PC-3 (cell line): Measurements from ENCODE around the gene RGS9. TPM values are rescaled to one million over a fixed set of nuclear protein-coding genes. Genes with fewer than 3 reads are reported as not detected.

Experiments
- ATAC-seq: fragments of 200-7000 bp; cut with Tn5 transposase; 2 replicates; pipeline ENCODE4 v1.9.1; 2020; ENCODE audit warnings: mild to moderate bottlenecking, moderate library complexity
- BruUV-seq: library from RNA; stranded (reverse); fragments of 400-500 nt; replicated peaks from 2 replicates; lab custom pipeline; 2021; lab: Mats Ljungman, UMichigan
- CTCF ChIA-PET: fragments of 300-600 bp; sonication (Branson Sonifier 250); formaldehyde crosslinking; loops from one replicate; lab custom pipeline; 2022; ENCODE audit warnings: antibody characterized with exemption; lab: Charles Lee
- POLR2A ChIA-PET: fragments of 300-600 bp; sonication (Branson Sonifier 250); formaldehyde crosslinking; loops from one replicate; lab custom pipeline; 2022; ENCODE audit warnings: antibody characterized with exemption; ENCODE audit not compliant: unreplicated experiment; lab: Charles Lee
- DNase-seq: peaks from one replicate; pipeline ENCODE4 v3.0.0-alpha.2; 2015
- H2AFZ ChIP-seq: fragments of 300-600 bp; sonication (generic); 2 replicates; pipeline ENCODE4 v1.6.0; 2016; ENCODE audit warnings: antibody characterized with exemption, low read length
- H3F3A ChIP-seq: fragments of 300-600 bp; sonication (generic); one replicate; pipeline ENCODE4 v1.6.0; 2017; ENCODE audit warnings: antibody characterized with exemption, low read length, control low read depth, mild to moderate bottlenecking; ENCODE audit not compliant: unreplicated experiment
- H3K27ac ChIP-seq: fragments of 300-600 bp; sonication (generic); 2 replicates; pipeline ENCODE4 v1.5.1; 2016; ENCODE audit warnings: mild to moderate bottlenecking, low read length
- H3K27me3 ChIP-seq: fragments of 300-600 bp; sonication (generic); 2 replicates; pipeline ENCODE4 v1.6.1; 2016; ENCODE audit warnings: low read length, mixed read lengths
- H3K36me3 ChIP-seq: fragments of 300-600 bp; sonication (generic); 2 replicates; pipeline ENCODE4 v1.6.1; 2016; ENCODE audit warnings: low read depth, mixed run types, low read length, mixed read lengths
- H3K4me1 ChIP-seq: fragments of 300-600 bp; sonication (generic); 2 replicates; pipeline ENCODE4 v1.5.1; 2016; ENCODE audit warnings: low read length; ENCODE audit not compliant: insufficient read depth
- H3K4me2 ChIP-seq: fragments of 300-600 bp; sonication (generic); 2 replicates; pipeline ENCODE4 v1.6.0; 2016; ENCODE audit warnings: low read length
- H3K4me3 ChIP-seq: fragments of 300-600 bp; sonication (generic); 2 replicates; pipeline ENCODE4 v1.5.1; 2016; ENCODE audit warnings: mild to moderate bottlenecking, low read length, mixed read lengths
- H3K79me2 ChIP-seq: fragments of 300-600 bp; sonication (generic); 2 replicates; pipeline ENCODE4 v1.6.1; 2017; ENCODE audit warnings: low read length, mixed read lengths
- H3K9ac ChIP-seq: fragments of 300-600 bp; sonication (generic); 2 replicates; pipeline ENCODE4 v1.6.0; 2016; ENCODE audit warnings: mild to moderate bottlenecking, low read length
- H3K9me2 ChIP-seq: fragments of 300-600 bp; sonication (generic); replicated peaks from 2 replicates; pipeline ENCODE4 v1.6.1; 2016; ENCODE audit warnings: mixed run types, low read length, mixed read lengths
- H3K9me3 ChIP-seq: fragments of 300-600 bp; sonication (generic); 2 replicates; pipeline ENCODE4 v1.6.1; 2016; ENCODE audit warnings: low read length, mixed read lengths
- H4K20me1 ChIP-seq: fragments of 300-600 bp; sonication (generic); 2 replicates; pipeline ENCODE4 v1.6.1; 2016; ENCODE audit warnings: low read length, mixed read lengths
- EZH2 ChIP-seq: fragments of 300-600 bp; sonication (generic); IDR thresholded peaks from one replicate; pipeline ENCODE4 v1.6.1; 2017; ENCODE audit warnings: antibody characterized with exemption, mild to moderate bottlenecking, low read length; ENCODE audit not compliant: unreplicated experiment
- EZH2phosphoT487 ChIP-seq: fragments of 300-600 bp; sonication (generic); IDR thresholded peaks from 2 replicates; pipeline ENCODE4 v1.6.1; 2018; ENCODE audit warnings: mild to moderate bottlenecking, antibody characterized with exemption, low read length, borderline replicate concordance
- intact Hi-C: fragments of 100-400 bp; cut with micrococcal nuclease; formaldehyde crosslinking; loops from 2 replicates; pipeline ENCODE4 v1.9.0; 2023
- total RNA-seq: library from RNA; depleted of rRNA; stranded (reverse); fragments of >200 nt; gene quantifications from 2 replicates; pipeline ENCODE4 v1.2.3, GENCODE V29; 2014
- TF ChIP-seq, protein P1 (sequence below): fragments of 300-600 bp; sonication (generic); conservative IDR thresholded peaks from 2 replicates; pipeline ENCODE4 v1.5.1; 2017; ENCODE audit warnings: antibody characterized with exemption, low read depth, mild to moderate bottlenecking, low read length

Gene RGS9
- total RNA-seq, 1 experiment from 2014 or later: 2.7 TPM

DNA sequence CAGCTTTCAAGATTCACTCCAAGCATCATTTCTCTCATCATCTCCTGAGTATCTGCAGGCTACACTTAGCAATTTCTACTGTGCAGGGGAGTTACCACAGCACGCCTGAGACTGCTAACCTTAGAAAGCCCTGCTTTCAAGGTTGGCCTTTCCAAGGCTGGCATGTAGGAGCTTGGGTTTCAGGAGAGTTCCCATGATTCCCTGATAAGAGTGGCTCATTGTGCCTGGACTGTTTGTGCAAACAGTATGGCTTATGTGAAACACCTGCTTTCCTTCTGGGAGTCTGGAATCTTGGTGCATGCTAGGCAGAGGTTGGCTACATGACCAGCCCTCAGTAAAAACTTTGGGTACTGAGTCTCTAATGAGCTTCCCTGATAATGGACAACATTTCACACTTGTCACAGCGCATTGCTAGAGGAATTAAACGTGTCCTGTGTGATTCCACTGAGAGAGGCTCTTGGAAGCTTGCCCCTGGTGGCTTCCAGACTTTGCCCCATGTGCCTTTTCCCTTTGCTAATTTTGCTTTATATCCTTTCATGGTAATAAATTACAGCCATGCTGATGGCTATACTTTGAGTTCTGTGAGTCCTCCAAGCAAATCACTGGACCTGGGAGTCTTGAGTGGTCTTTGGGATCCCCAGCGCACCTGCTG lies 19.7 kb upstream of the RGS9 start:
- Histone ChIP-seq H3K79me2 (no peaks in the 10 kb centered on the region), H3K4me1 (peaks cover 8% of the 10 kb centered on the region), H4K20me1 (no peaks in the 10 kb centered on the region), H3K9me2 (no peaks in the 10 kb centered on the region), H2AFZ (no peak overlapping the region), H3K9me3 (no peaks in the 10 kb centered on the region), H3K27me3 (no peaks in the 10 kb centered on the region), H3F3A (no peaks in the 10 kb centered on the region), H3K4me2 (no peak overlapping the region), H3K36me3 (no peaks in the 10 kb centered on the region), H3K27ac (no peak overlapping the region), H3K9ac (no peak overlapping the region), H3K4me3 (no peak overlapping the region)
- ChIA-PET POLR2A (no interaction called here), CTCF (no interaction called here)
- intact Hi-C loops: no loop called here
- BruUV-seq: no TSS peak
- DNase-seq: no peak
- no peak for ATAC-seq
- TF ChIP-seq EZH2 (no peak), EZH2phosphoT487 (no peak)
- TF ChIP-seq, protein P1, sequence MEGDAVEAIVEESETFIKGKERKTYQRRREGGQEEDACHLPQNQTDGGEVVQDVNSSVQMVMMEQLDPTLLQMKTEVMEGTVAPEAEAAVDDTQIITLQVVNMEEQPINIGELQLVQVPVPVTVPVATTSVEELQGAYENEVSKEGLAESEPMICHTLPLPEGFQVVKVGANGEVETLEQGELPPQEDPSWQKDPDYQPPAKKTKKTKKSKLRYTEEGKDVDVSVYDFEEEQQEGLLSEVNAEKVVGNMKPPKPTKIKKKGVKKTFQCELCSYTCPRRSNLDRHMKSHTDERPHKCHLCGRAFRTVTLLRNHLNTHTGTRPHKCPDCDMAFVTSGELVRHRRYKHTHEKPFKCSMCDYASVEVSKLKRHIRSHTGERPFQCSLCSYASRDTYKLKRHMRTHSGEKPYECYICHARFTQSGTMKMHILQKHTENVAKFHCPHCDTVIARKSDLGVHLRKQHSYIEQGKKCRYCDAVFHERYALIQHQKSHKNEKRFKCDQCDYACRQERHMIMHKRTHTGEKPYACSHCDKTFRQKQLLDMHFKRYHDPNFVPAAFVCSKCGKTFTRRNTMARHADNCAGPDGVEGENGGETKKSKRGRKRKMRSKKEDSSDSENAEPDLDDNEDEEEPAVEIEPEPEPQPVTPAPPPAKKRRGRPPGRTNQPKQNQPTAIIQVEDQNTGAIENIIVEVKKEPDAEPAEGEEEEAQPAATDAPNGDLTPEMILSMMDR: no peak

DNA sequence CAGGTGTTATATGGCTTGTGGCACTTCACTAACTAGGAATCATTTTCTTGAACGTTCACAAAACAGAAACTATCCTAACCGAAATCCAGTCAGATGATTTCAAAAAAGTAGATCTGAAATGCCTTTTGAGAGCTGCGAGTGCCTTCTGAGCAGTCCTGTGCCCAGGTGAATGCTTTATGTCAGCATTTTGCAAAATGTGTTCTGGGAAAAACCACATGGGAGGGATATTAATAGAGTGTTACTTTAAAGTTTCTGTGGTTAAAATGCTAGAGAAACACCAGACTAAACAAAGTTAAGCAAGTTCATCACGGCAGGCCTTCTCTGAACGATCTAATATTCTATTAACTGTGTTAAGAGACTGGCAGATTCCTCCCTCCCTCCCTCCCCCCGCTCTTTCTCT lies 15.8 kb upstream of the RGS9 start:
- H4K20me1 ChIP-seq: no peaks in the 10 kb centered on the region
- no peak for DNase-seq

More for the DNA sequence above, 15.8 kb upstream of the RGS9 start:
- CTCF ChIA-PET: no interaction called here
- peaks cover 12% of the 10 kb centered on the region for H3F3A ChIP-seq
- no peak overlapping the region for H3K27ac ChIP-seq
- no peak for ATAC-seq
- H3K9me3 ChIP-seq: no peaks in the 10 kb centered on the region
- no peak overlapping the region for H3K4me2 ChIP-seq
- H3K9me2 ChIP-seq: no peaks in the 10 kb centered on the region
- POLR2A ChIA-PET: no interaction called here
- H3K79me2 ChIP-seq: no peaks in the 10 kb centered on the region
- H3K27me3 ChIP-seq: no peaks in the 10 kb centered on the region
- intact Hi-C loops: loop anchor here (5.0 kb wide), 1 partner anchor 64 kb away; the partner anchor contains the start of gene GNA13
- no peaks in the 10 kb centered on the region for H3K36me3 ChIP-seq
- H2AFZ ChIP-seq: no peak overlapping the region
- no peak overlapping the region for H3K9ac ChIP-seq
- peaks cover 33% of the 10 kb centered on the region for H3K4me1 ChIP-seq
- no peak overlapping the region for H3K4me3 ChIP-seq
- TF ChIP-seq EZH2 (no peak), EZH2phosphoT487 (no peak)
- TF ChIP-seq, protein P1: no peak
- BruUV-seq: no TSS peak
